Smooth muscle cell (in vitro differentiated cells): ENCODE measurements around the gene CHP2. TPM values are rescaled to one million over a fixed set of nuclear protein-coding genes. Genes with fewer than 3 reads are reported as not detected.

Experiments used
- DNase-seq: peaks from one replicate; lab custom pipeline; 2025; ENCODE audit not compliant: unreplicated experiment; lab: John Stamatoyannopoulos, UW
- H2AFZ ChIP-seq: fragments of 200-600 bp; sonication (generic); 2 replicates; pipeline ENCODE4 v1.6.0; 2016; ENCODE audit warnings: antibody characterized with exemption, low read depth, mild to moderate bottlenecking
- H3F3A ChIP-seq: fragments of 200-600 bp; sonication (generic); 2 replicates; pipeline ENCODE4 v1.6.0; 2017; ENCODE audit warnings: antibody characterized with exemption, low read depth
- H3K27ac ChIP-seq: fragments of 200-600 bp; sonication (generic); 2 replicates; pipeline ENCODE4 v1.5.1; 2016; ENCODE audit warnings: low read depth, mild to moderate bottlenecking
- H3K27me3 ChIP-seq: fragments of 200-600 bp; sonication (generic); 2 replicates; pipeline ENCODE4 v1.6.1; 2016; ENCODE audit warnings: low read depth, mild to moderate bottlenecking
- H3K36me3 ChIP-seq: fragments of 200-600 bp; sonication (generic); 2 replicates; pipeline ENCODE4 v1.5.1; 2016; ENCODE audit warnings: low read depth
- H3K4me1 ChIP-seq: fragments of 200-600 bp; sonication (generic); 2 replicates; pipeline ENCODE4 v1.5.1; 2016; ENCODE audit warnings: low read depth
- H3K4me2 ChIP-seq: fragments of 200-600 bp; sonication (generic); 2 replicates; pipeline ENCODE4 v1.6.0; 2016; ENCODE audit warnings: mild to moderate bottlenecking
- H3K4me3 ChIP-seq: fragments of 200-600 bp; sonication (generic); 2 replicates; pipeline ENCODE4 v1.5.1; 2016; ENCODE audit warnings: mild to moderate bottlenecking
- H3K79me2 ChIP-seq: fragments of 200-600 bp; sonication (generic); 2 replicates; pipeline ENCODE4 v1.6.0; 2016; ENCODE audit warnings: low read depth, mild to moderate bottlenecking
- H3K9ac ChIP-seq: fragments of 200-600 bp; sonication (generic); 2 replicates; pipeline ENCODE4 v1.6.0; 2016; ENCODE audit warnings: low read depth
- H3K9me3 ChIP-seq: fragments of 200-600 bp; sonication (generic); replicated peaks from 2 replicates; pipeline ENCODE4 v1.5.1; 2016; ENCODE audit warnings: low read depth
- H4K20me1 ChIP-seq: fragments of 200-600 bp; sonication (generic); 2 replicates; pipeline ENCODE4 v1.6.0; 2016; ENCODE audit warnings: low read depth
- CTCF ChIP-seq: fragments of 200-600 bp; sonication (generic); IDR thresholded peaks from 2 replicates; pipeline ENCODE4 v1.5.1; 2017; ENCODE audit warnings: borderline replicate concordance, mild to moderate bottlenecking, antibody characterized with exemption; ENCODE audit not compliant: insufficient read depth, poor library complexity, severe bottlenecking
- WGBS: methylation state at CpG from one replicate; pipeline ENCODE4 v1.1.7; 2016; ENCODE audit warnings: low lambda C conversion rate; 5-methylcytosine and 5-hydroxymethylcytosine counted together
- polyA plus RNA-seq: library from polyadenylated mRNA; unstranded; fragments of >200 nt; fragmentation: Nextera tagmentation; extraction: Ambion mirVana; gene quantifications from 2 replicates; pipeline ENCODE4 v1.2.1, GENCODE V29; 2016
- total RNA-seq: library from RNA; depleted of rRNA; stranded (reverse); fragments of >200 nt; gene quantifications from 2 replicates; pipeline ENCODE4 v1.2.3, GENCODE V29; 2014

Gene CHP2
- total and polyA plus RNA-seq, 2 experiments from 2014 or later: not detected

DNA sequence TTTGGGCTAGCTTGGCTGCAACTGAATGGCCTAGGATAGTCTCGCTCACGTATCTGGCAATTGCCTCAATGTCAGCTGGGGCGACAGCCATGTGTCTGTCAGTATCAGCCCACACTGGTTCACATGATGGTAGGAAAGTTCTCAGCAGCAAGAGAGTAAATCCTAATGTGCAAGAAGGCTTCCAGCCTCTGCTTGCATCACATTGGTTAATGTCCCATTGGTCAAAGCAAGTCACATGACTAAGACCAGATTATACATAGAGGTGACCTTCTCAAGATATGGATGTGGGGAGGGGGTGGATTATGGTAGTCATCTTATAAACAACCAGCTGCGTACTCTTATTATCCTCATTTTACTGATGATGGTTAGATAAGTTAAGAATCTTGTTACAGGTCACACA, 31.0 kb downstream of the CHP2 start:
- Histone ChIP-seq H3K27ac (no peak overlapping the region), H3K9me3 (no peaks in the 10 kb centered on the region), H3K4me3 (no peak overlapping the region), H3F3A (no peaks in the 10 kb centered on the region), H4K20me1 (no peaks in the 10 kb centered on the region), H3K27me3 (peaks cover 20% of the 10 kb centered on the region), H3K79me2 (no peaks in the 10 kb centered on the region), H3K9ac (no peak overlapping the region), H3K36me3 (no peaks in the 10 kb centered on the region), H3K4me2 (no peak overlapping the region), H3K4me1 (no peaks in the 10 kb centered on the region), H2AFZ (no peak overlapping the region)
- TF ChIP-seq CTCF: no peak
- DNase-seq: no peak
- WGBS: 95% methylated on average over 4 of the region's 4 CpGs

GRCh38 chr16:23786964-23787561, 32.2 kb downstream of the CHP2 start:
- no peaks in the 10 kb centered on the region for H3K9me3 ChIP-seq
- no peak overlapping the region for H3K9ac ChIP-seq
- H2AFZ ChIP-seq: no peak overlapping the region
- no peaks in the 10 kb centered on the region for H4K20me1 ChIP-seq
- H3K27ac ChIP-seq: no peak overlapping the region
- no peaks in the 10 kb centered on the region for H3K4me1 ChIP-seq
- 20% methylated on average over 6 of the region's 6 CpGs for WGBS
- no peaks in the 10 kb centered on the region for H3K36me3 ChIP-seq
- DNase-seq: no peak
- no peak overlapping the region for H3K4me2 ChIP-seq
- no peak overlapping the region for H3K4me3 ChIP-seq
- no peaks in the 10 kb centered on the region for H3K79me2 ChIP-seq
- peaks cover 20% of the 10 kb centered on the region for H3K27me3 ChIP-seq
- TF ChIP-seq CTCF: no peak
- H3F3A ChIP-seq: no peaks in the 10 kb centered on the region

- no peaks in the 10 kb centered on the region for H3K36me3 ChIP-seq
- no peak overlapping the region for H3K27ac ChIP-seq
- TF ChIP-seq CTCF: no peak
- H3F3A ChIP-seq: no peaks in the 10 kb centered on the region
- DNase-seq: no peak
- H3K4me2 ChIP-seq: no peak overlapping the region
- no peak overlapping the region for H3K9ac ChIP-seq
- H3K9me3 ChIP-seq: no peaks in the 10 kb centered on the region
- H2AFZ ChIP-seq: no peak overlapping the region
- no peaks in the 10 kb centered on the region for H4K20me1 ChIP-seq
- no peak overlapping the region for H3K4me3 ChIP-seq
- H3K79me2 ChIP-seq: no peaks in the 10 kb centered on the region
- WGBS: 84% methylated on average over 3 of the region's 3 CpGs
- peaks cover 20% of the 10 kb centered on the region for H3K27me3 ChIP-seq
- no peaks in the 10 kb centered on the region for H3K4me1 ChIP-seq
These were observed 33.9 kb downstream of the CHP2 start for GRCh38 chr16:23788685-23789084.

DNA sequence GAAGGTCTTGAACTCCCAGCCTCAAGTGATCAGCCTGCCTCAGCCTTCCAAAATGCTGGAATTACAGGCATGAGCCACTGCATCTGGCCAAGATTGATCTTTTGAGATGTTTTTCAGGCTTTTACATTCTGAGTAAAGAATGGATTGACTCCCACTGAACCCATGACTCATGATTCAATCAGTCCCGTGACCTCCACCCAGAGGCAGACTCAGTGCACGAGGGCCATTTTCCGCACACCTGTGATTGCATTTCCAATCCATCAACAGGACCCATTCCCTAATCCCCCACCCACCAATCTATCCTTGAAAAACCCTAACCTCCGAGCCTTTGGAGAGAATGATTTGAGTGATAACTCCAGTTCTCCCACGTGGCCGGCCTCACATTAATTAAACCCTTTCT, 40.6 kb downstream of the CHP2 start:
- Histone ChIP-seq H3K79me2 (no peaks in the 10 kb centered on the region), H3K4me1 (no peaks in the 10 kb centered on the region), H3K27ac (no peak overlapping the region), H2AFZ (no peak overlapping the region), H3K4me3 (no peak overlapping the region), H4K20me1 (no peaks in the 10 kb centered on the region), H3K9me3 (no peaks in the 10 kb centered on the region), H3F3A (no peaks in the 10 kb centered on the region), H3K27me3 (no peaks in the 10 kb centered on the region), H3K4me2 (no peak overlapping the region), H3K9ac (no peak overlapping the region), H3K36me3 (no peaks in the 10 kb centered on the region)
- WGBS: 85% methylated on average over 6 of the region's 6 CpGs
- DNase-seq: no peak
- TF ChIP-seq CTCF: no peak
